Measurements from ENCODE around the gene LHX3. TPM values are rescaled to one million over a fixed set of nuclear protein-coding genes. Genes with fewer than 3 reads are reported as not detected.
A peak's percentile ranks its signal among the peaks of the same experiment; 100 is the strongest.

Gene LHX3
- total RNA-seq, 1 donor: not detected

GRCh38 chr9:136171801-136172411, 33.0 kb downstream of the LHX3 start:
- H3K4me3 ChIP-seq (ENCODE audit: low read depth, low read length): no peak overlapping the region
- no peak for TF ChIP-seq CTCF (IDR thresholded peaks at IDR 0.05; ENCODE audit: insufficient read depth, low read length)
- DNase-seq (ENCODE audit: low read depth): peak; percentile 2

- no peak overlapping the region for H3K4me3 ChIP-seq (ENCODE audit: low read depth, low read length)
- no peak for DNase-seq (ENCODE audit: low read depth)
- TF ChIP-seq CTCF (IDR thresholded peaks at IDR 0.05; ENCODE audit: insufficient read depth, low read length): no peak
Measured at GRCh38 chr9:136171009-136171800, 33.7 kb downstream of the LHX3 start.

GRCh38 chr9:136170006-136170901, 34.7 kb downstream of the LHX3 start:
- H3K4me3 ChIP-seq (ENCODE audit: low read depth, low read length): no peak overlapping the region
- DNase-seq (ENCODE audit: low read depth): peak; percentile 8
- peak; percentile 85 for TF ChIP-seq CTCF (IDR thresholded peaks at IDR 0.05; ENCODE audit: insufficient read depth, low read length)

GRCh38 chr9:136169495-136169894, 35.4 kb downstream of the LHX3 start:
- H3K4me3 ChIP-seq (ENCODE audit: low read depth, low read length): no peak overlapping the region
- no peak for DNase-seq (ENCODE audit: low read depth)
- TF ChIP-seq CTCF (IDR thresholded peaks at IDR 0.05; ENCODE audit: insufficient read depth, low read length): no peak

GRCh38 chr9:136163248-136163850, 41.6 kb downstream of the LHX3 start:
- no peak for TF ChIP-seq CTCF (IDR thresholded peaks at IDR 0.05; ENCODE audit: insufficient read depth, low read length)
- DNase-seq (ENCODE audit: low read depth): no peak
- H3K4me3 ChIP-seq (ENCODE audit: low read depth, low read length): no peak overlapping the region

- DNase-seq (ENCODE audit: low read depth): no peak
- TF ChIP-seq CTCF (IDR thresholded peaks at IDR 0.05; ENCODE audit: insufficient read depth, low read length): no peak
- H3K4me3 ChIP-seq (ENCODE audit: low read depth, low read length): no peak overlapping the region
Measured at GRCh38 chr9:136160995-136161610, 43.8 kb downstream of the LHX3 start.
